H7 (cell line): ENCODE results near the gene FXYD3. TPM values are rescaled to one million over a fixed set of nuclear protein-coding genes. Genes with fewer than 3 reads are reported as not detected.

Experiments used
- DNase-seq: peaks from one replicate; pipeline ENCODE4 v3.0.0; 2012
- H3K27me3 ChIP-seq: 2 replicates; pipeline ENCODE4 v1.6.0; 2011; ENCODE audit warnings: mild to moderate bottlenecking, low read length; ENCODE audit not compliant: control insufficient read depth, insufficient read depth
- H3K36me3 ChIP-seq: replicated peaks from 2 replicates; pipeline ENCODE4 v1.5.1; 2011; ENCODE audit warnings: low read length; ENCODE audit not compliant: control insufficient read depth, insufficient read depth
- H3K4me3 ChIP-seq: 2 replicates; pipeline ENCODE4 v1.5.1; 2011; ENCODE audit warnings: low read depth, mild to moderate bottlenecking, control low read depth, low read length, moderate library complexity; ENCODE audit not compliant: insufficient read depth
- total RNA-seq: library from RNA; depleted of rRNA; stranded (reverse); fragments of >200 nt; shearing (Covaris generic); gene quantifications from 2 replicates; pipeline ENCODE4 v1.2.3, GENCODE V29; 2014

The FXYD3 gene
- total RNA-seq, 1 experiment from 2014 or later, result not detected

DNA sequence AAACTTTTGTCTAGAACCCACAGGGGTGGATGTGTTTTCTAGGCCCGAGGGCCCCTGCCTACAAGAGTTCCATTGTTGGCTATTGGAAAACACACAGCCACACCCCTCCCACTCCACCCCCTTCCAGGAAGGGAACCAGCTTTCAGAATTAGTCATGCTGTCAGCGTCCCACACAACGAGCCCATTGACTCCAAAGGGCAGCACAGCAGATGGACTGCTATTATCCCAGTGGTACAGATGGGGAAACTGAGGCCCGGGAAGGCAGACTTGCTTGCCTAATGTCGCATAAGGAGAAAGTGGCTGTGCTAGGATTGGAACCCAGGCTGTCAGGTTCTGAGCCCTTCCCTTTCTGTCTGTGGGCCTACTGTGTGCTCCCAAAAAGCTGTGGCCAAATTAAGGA, 8.1 kb upstream of the FXYD3 start:
- Histone ChIP-seq H3K4me3 (no peak overlapping the region), H3K36me3 (no peaks in the 10 kb centered on the region), H3K27me3 (no peaks in the 10 kb centered on the region)
- no peak for DNase-seq

DNA sequence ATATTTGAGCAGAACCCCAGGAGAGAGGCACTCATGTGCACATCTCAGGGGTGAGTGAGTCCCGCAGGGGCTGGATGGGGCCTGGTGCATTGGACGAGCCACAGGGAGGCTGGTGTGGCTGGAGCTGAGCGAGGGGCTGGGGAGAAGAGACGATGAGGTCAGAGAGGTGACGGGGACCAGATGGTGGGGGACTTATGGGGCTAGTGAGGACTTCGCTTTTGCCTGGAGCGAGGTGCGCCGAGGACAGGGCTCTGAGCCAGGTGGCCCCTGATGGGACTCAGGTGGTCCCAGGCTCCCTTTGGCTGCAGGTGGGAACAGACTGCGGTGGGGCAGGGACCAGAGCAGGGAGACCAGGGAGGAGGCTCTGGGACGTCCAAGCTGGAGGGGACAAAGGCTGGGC, 6.9 kb upstream of the FXYD3 start:
- Histone ChIP-seq H3K36me3 (no peaks in the 10 kb centered on the region), H3K4me3 (no peak overlapping the region), H3K27me3 (no peaks in the 10 kb centered on the region)
- DNase-seq, result no peak

DNA sequence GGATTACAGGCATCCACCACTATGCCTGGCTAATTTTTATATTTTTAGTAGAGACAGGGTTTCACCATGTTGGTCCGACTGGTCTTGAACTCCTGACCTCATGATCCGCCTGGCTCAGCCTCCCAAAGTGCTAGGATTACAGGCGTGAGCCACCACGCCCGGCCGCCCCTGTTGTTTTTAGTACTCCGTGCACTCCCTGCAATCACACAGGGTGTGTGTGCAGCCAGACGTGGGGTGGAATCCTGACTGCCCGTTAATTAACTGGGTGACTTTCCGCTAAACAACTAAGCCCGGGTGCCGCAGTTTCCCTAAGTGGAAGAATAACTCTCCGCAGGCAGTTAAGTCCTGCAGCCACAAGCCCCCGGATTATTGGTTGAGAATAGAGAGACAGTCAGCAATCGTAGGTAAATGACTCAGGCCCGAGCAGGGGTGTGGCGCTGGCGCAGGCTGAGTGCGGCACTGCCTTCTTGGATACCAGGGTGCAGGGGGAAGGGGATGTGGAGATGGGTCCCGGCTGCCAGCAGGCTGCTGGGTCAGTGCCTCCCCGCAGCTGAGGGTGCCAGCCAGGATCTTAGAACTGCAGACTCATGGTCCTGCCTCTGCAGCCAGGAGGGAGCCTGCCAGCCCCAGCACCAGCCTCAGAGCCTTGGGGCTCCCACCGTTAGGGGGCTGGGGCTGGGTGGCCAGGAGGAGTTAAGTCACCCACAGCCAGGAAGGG, 6.1 kb upstream of the FXYD3 start:
- Histone ChIP-seq H3K27me3 (no peaks in the 10 kb centered on the region), H3K4me3 (no peak overlapping the region), H3K36me3 (no peaks in the 10 kb centered on the region)
- DNase-seq, result peak; percentile 70

DNA sequence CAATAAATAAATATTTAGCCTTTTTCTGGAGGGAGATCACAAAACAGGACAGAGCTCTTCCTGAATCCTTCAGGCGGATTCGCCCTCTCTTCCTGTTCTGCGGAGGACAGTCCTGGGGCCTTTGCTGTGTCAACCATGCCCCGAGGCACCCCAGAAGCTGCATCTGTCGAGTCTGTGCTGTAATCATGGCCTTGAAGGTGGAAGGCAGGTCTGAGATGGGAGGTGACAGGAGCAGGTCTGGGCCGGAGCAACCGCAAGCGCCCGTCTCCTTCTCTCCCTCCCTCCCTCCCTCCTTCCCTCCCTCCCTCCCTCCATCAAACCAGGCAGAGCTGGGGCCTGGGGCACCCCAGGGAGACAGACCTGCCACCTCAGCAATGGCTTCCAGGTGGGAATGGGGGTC, 4.6 kb upstream of the FXYD3 start:
- no peaks in the 10 kb centered on the region for H3K27me3 ChIP-seq
- H3K36me3 ChIP-seq, result no peaks in the 10 kb centered on the region
- DNase-seq, result peak; percentile 66
- no peak overlapping the region for H3K4me3 ChIP-seq

DNA sequence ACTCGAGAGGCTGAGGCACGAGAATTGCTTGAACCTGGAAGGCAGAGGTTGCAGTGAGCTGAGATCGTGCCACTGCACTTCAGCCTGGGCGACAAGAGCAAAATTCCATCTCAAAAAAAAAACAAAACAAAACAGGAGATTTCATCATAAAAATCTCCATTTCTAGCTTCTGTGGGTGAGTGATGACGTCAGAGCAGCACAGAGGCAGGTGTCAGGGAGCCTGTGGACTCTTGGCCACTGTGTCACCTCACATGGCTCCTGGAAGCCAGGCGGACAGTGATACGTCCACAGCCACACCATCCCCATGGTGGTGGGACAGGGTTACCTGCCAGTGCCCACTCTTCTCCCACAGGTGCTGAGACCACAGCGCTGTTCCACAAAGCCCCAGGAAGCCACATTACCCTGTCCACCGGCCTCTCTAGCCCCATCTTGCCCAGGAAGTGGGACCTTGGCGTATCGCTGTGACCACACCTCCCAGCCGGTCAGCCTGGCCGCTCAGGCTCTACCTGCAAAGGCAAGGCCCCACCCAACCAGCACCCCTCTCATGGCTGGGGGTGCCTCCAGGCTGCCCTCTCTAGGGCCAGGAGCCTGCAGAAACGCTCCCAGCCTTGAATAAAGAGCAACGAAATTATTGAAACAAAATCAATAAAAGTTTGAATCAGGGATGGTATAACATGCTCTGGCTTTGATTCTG, 2.5 kb upstream of the FXYD3 start:
- Histone ChIP-seq H3K27me3 (no peaks in the 10 kb centered on the region), H3K4me3 (no peak overlapping the region), H3K36me3 (no peaks in the 10 kb centered on the region)
- DNase-seq, result peak; percentile 48

DNA sequence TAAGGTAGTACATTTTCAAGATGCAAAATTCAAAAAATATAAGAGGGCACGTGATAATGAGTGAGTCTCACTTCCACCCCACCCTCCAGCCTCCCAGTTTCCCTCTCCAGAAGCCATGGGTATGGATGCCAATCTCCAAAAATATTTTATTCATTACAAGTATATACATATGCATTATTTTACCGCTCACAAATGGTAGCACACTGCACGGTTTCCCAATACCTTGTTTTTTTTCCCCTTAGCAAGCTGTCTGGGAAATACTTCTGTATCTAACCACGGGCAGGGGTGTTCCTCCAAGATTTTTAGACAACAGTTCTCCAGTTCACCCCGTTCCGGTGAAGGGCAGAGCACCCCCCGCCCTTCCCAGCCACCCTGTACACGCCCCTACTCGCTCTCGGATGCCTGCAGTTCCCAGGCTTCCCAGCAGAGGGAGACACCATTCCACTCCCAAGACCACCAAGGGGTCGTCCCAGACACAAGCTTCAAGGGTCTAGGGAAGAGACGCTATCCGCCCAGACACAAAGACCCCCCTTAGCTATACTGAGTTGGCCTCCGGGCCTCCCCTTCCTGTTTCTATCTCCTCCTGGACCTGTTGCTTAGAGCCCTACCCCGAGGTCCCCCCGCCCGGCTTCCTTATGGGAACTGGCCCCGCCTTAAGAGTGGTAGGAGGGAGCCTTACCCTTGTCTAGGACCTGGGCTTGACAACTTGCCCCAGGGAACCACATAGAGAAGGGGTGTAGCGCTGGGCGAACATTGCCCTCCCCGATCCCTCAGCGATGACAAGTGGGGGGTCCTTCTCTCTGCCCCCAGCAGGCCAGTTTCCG, 1.1 kb upstream of the FXYD3 start:
- Histone ChIP-seq H3K36me3 (no peaks in the 10 kb centered on the region), H3K27me3 (no peaks in the 10 kb centered on the region), H3K4me3 (peak overlapping the region; percentile 47)
- DNase-seq, result peak; percentile 97

DNA sequence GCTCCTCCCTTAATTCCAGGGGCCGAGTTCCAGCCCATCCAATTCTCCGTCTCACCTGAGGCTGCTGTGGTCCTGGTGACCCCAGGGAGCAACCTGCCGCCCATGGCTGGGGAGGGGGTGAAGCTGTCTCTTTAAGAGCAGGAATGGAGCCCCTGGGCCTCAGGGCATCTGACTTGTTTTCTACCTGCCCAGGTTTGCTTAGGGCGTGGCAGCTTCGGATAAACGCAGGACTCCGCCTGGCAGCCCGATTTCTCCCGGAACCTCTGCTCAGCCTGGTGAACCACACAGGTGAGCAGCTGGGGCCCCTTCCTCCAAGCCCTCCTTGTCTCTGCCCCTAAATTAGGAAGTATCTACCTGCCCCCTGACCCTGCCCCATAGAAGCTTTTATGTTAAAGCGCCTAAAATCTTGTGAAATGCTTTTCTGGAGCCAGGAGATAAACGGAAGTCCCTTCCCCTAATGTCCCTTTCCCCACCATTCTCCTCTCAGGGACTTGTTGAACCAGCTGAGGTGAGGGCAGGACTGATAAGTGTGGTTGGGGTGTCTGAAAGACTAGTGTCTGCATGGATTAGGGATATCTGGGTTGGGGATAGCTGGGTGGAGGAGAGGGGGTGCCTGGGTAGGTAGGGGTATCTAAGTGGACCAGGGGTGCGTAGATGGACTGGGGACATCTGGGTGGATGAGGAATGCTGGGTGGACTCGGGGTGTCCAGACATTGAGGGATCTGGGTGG, 614 bp downstream of the FXYD3 start:
- Histone ChIP-seq H3K27me3 (no peaks in the 10 kb centered on the region), H3K36me3 (no peaks in the 10 kb centered on the region), H3K4me3 (no peak overlapping the region)
- peak; percentile 50 for DNase-seq

DNA sequence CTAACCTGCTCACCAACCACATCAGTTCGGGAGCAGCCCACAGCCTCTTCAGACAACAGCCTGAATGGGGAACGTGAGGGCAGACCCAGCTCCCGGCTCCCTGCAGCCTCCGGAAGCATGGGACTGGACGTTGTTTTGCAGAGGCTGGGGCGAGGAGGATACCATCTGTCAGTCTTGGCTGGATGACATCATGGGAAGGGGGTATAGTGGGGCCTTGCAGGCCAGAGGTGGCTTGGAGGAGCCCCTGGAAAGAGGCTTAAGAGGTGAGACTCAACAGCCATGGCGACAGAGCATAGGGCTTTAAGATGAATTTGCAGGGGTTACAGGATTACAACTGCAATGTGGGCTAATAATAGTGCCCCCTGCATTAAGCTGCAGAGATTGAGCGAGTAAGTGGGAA, 1.5 kb downstream of the FXYD3 start:
- no peaks in the 10 kb centered on the region for H3K36me3 ChIP-seq
- DNase-seq, result no peak
- H3K4me3 ChIP-seq, result no peak overlapping the region
- H3K27me3 ChIP-seq, result no peaks in the 10 kb centered on the region

DNA sequence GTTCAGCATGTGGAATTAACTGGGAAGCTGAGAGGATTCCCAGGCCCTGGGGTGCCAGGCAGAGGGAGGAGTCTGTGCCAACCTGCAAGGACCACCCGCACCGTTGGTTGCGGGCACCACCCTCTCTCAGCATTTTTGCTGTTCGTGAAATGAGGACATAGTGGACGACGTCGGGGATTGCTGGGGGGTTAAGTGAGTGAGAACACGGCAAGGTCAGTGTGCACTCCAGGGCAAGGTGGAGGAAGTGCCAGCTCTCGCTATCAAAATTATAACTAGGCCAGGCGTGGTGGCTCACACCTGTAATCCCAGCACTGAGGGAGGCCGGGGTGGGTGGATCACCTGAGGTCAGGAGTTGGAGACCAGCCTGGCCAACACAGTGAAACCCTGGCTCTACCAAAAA, 2.2 kb downstream of the FXYD3 start:
- no peak for DNase-seq
- no peak overlapping the region for H3K4me3 ChIP-seq
- H3K27me3 ChIP-seq, result no peaks in the 10 kb centered on the region
- no peaks in the 10 kb centered on the region for H3K36me3 ChIP-seq

DNA sequence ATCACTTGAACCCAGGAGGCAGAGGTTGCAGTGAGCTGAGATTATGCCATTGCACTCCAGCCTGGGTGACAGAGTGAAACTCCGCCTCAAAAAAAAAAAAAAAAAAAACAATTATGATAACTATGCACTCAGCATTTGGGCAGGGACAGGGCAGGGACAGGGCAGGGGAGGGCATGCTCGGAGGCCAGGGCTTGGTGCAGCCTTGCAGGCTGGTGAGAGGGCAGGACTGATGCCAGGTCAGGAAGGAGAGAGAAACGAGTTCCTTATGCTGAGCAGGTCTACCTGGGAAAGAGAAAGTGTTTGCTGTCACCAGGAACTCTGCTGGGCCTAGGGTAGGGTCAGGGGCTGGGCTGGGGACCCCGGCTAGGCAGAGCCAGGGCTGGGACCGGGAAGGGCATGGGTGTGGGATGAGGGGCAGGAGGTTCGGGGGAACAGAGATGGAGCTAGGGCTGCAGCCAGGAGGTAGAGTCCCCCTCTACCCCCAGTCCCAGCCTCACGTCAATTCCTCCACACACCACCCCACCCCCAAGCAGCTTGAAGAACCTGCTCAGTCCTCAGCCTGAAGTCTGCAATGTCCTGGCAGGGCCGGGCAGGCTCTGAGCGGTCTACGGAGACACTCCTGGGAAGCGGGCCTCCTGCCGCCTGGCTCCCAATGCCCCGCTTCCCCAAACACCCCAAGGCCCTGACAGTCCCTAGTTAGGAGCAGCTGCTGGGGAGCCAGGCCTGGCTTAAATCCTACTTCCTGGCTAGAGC, 2.8 kb downstream of the FXYD3 start:
- peak; percentile 64 for DNase-seq
- Histone ChIP-seq H3K4me3 (no peak overlapping the region), H3K27me3 (no peaks in the 10 kb centered on the region), H3K36me3 (no peaks in the 10 kb centered on the region)

DNA sequence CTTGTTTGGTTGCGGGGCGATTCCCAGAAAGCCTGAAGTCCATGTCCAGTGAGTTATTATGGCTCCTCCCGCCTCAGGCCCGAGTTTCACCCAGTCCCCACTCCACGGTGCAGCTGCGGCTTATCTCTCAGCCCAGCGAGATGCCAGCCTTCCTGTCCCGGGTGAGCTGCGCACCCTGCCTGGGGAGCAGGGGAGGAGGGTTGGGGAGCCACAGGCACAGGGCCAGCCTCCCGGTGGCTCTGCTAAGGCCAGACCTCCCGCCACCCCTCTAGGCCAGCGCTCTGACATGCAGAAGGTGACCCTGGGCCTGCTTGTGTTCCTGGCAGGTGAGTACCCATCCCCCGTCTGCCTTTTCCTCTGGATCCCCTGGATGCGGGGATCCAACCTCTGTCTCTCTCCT, 3.5 kb downstream of the FXYD3 start:
- Histone ChIP-seq H3K4me3 (no peak overlapping the region), H3K27me3 (no peaks in the 10 kb centered on the region), H3K36me3 (no peaks in the 10 kb centered on the region)
- peak; percentile 74 for DNase-seq

DNA sequence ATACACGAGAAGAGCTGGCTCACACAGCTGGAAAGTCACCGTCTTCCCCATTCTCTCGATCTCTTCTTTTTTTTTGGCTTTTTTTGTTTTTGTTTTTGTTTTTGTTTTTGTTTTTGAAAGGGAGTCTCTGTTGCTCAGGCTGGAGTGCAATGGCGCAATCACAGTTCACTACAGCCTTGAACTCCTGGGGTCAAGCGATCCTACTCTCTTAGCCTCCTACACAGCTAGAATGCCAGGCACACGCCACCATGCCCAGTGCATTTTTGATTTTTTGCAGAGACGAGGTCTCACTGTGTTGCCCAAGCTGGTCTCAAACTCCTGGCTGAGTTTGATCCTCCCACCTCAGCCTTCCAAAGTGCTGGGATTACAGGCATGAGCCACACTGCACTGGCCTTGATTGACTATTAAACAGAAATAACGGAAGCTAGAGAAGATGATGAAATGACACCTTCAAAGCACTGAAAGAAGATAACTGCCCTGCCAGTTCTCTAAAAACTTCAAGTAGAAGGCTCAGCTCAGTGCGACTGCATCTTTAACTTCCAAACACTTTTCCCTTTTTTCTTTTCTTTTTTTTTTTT, 4.0 kb downstream of the FXYD3 start:
- H3K4me3 ChIP-seq, result no peak overlapping the region
- DNase-seq, result no peak
- H3K36me3 ChIP-seq, result no peaks in the 10 kb centered on the region
- H3K27me3 ChIP-seq, result no peaks in the 10 kb centered on the region

DNA sequence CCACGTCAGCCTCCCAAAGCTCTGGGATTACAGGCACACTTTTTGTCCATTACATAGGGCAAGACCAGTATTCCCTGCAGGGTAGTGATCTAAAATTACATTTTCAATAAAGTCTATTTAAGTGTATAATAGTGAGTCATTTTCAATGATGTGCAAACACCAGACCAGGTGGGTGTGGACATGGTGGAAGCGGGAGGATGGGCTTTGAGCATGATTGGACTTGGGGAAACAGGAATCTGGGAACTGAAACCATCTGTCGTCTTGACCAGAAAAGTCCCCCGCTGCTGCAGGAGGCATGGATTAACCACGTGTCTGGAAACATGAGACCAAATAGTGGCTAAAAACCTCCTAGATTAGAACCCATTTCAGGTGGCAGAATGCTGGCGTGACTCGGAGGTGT, 4.9 kb downstream of the FXYD3 start:
- Histone ChIP-seq H3K4me3 (no peak overlapping the region), H3K27me3 (no peaks in the 10 kb centered on the region), H3K36me3 (no peaks in the 10 kb centered on the region)
- no peak for DNase-seq

DNA sequence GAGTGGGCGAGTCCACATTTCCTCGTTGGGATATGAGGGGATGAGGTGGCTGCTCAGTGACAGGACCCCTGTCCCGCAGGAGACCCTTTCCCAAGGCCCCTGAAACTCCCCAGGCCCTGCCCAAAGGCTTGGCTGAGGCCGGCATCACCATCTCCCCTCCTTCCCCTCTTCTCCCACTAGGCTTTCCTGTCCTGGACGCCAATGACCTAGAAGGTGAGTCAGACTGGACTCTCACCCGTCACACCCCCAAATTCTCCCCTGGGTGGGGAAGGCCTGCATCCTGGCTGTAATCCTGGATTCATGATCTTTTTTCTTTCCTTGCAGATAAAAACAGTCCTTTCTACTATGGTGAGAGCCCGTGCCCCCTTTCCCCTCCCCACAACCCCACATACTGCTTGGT, 5.3 kb downstream of the FXYD3 start:
- Histone ChIP-seq H3K4me3 (no peak overlapping the region), H3K27me3 (no peaks in the 10 kb centered on the region), H3K36me3 (no peaks in the 10 kb centered on the region)
- DNase-seq, result no peak
